Measurements from ENCODE around the gene CTRB1. TPM values are rescaled to one million over a fixed set of nuclear protein-coding genes. Genes with fewer than 3 reads are reported as not detected.

The CTRB1 gene
- total RNA-seq, 1 donor from 2014 or later, result not detected

Other genes with a start within 250 kb of the CTRB1 start
- gene WDR59, start 233.9 kb upstream of the CTRB1 start, total RNA-seq, result 55.1 TPM
- gene ZNRF1, start 220.0 kb upstream of the CTRB1 start, total RNA-seq, result 22.0 TPM
- gene LDHD, start 102.2 kb upstream of the CTRB1 start, total RNA-seq, result 84.7 TPM
- 7.2 TPM for gene ZFP1, start 70.5 kb upstream of the CTRB1 start, total RNA-seq
- gene CTRB2, start 11.8 kb upstream of the CTRB1 start, total RNA-seq, result not detected
- gene BCAR1, start 32.6 kb downstream of the CTRB1 start, total RNA-seq, result 75.4 TPM
- gene CFDP1, start 214.5 kb downstream of the CTRB1 start, total RNA-seq, result 25.1 TPM
- gene TMEM170A, start 245.7 kb downstream of the CTRB1 start, total RNA-seq, result 9.5 TPM

Data from Right ventricle myocardium superior (tissue), 1 donor.